HUDEP-2 (cell line): ENCODE data around the gene LRRC36.
"Not testable (repeated sequence)": the region's sequence is repeated elsewhere in the genome, so short reads cannot be mapped to it uniquely, and the experiment has no call there.

Source experiments
- DNase-seq, 76 experiments: peaks; one replicate each; lab custom pipeline; 2025; ENCODE audit not compliant: unreplicated experiment in 76 of 76; lab: John Stamatoyannopoulos, UW

Gene LRRC36

DNA sequence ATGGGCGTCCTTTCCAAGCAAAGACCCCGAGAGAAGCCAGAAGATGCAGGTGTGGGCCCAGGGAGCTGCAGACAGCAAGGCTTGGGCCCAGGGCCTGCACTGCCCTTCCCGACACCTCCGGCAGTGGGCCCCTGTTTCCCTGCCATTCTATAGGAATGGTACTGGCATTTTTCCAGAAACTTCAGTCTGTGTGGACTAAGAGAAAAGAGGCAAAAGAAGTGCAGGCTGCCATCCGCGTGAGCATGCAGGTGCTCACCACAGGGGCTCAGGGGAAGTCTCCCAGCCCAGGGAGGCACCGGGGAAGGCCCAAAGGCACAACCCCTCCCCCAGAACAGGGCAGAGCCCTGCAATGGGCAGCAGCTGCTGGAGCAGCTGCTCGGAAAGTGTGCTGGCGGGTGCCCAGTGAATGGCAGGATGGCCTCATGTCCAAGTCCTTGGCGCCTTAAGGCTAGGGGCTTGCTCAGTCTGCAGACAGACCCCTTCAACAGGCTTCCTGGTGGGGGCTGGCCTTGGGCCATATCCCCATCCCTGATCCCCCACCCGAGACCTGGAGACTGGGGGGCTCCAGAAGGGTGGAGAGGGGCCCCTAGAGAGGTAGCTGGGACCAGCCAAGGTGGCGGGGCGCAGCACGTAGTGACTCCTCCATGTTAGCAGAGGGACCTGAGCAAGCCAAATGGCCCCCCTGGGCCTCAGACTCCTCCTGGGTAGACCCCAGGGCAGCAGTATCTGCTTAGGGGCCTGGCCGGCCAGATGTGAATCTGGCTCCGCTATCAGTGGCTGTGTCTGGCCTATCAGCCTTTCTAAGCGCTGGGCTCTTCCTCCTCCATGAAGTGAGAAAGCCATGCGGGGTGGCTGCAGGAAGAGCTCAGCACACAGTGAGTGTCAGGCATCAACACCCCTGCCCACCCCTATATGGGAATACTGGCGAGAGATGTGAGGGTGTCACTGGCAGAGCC, 73.4 kb downstream of the LRRC36 start:
- DNase-seq: no peak

GRCh38 chr16:67400901-67401300, 74.3 kb downstream of the LRRC36 start:
- no peak for DNase-seq

- DNase-seq: no peak
Observed at GRCh38 chr16:67403976-67404555, 77.5 kb downstream of the LRRC36 start.

DNA sequence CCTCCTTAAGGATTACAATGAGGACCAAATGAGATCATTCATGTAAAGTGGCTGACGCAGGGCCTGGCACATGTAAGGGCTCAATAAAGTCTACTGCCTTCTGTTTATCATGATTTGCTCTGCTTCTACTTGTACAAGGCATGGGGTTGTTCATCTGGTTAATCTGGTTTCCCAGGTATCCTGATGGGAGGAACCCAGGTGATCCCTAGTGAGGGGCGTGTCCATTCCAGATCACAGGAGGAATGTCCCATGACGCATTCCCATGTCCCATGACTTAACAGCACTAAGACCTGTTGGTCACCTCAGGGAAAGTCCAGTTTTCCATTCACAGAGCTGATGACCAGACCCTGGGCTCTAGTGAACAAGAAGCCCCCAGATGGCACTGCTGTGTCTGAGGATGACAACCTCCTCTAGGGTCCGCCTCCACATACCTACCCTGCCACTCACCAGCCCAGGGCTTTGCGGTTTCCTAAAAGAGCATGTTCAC, 78.2 kb downstream of the LRRC36 start:
- DNase-seq: no peak

DNA sequence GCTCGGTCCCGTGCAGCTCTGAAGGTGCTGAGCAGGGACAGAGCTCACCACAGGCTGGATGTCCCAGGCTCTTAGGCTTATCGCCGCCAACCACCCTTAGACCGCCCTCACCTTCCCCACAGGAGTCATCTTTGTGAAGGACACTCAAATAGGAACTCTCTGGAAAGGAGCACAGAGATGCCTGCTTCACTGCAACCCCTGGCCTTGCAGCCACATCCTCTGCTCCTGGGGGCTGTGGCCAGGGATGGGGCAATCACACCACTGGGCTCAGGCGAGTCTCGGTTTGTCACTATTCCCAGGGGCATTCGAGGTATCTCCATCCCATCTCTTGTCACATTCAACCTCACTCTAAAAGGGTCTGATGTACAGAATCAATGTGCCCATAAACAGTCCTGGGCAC, 78.7 kb downstream of the LRRC36 start:
- DNase-seq: no peak

- no peak for DNase-seq
Observed at GRCh38 chr16:67406111-67406971, 79.7 kb downstream of the LRRC36 start.

- DNase-seq: no peak
Observed at GRCh38 chr16:67407176-67407787, 80.7 kb downstream of the LRRC36 start.

- no peak for DNase-seq
Observed at GRCh38 chr16:67407788-67408452, 81.3 kb downstream of the LRRC36 start.

GRCh38 chr16:67409631-67410030, 83.0 kb downstream of the LRRC36 start:
- no peak for DNase-seq

DNA sequence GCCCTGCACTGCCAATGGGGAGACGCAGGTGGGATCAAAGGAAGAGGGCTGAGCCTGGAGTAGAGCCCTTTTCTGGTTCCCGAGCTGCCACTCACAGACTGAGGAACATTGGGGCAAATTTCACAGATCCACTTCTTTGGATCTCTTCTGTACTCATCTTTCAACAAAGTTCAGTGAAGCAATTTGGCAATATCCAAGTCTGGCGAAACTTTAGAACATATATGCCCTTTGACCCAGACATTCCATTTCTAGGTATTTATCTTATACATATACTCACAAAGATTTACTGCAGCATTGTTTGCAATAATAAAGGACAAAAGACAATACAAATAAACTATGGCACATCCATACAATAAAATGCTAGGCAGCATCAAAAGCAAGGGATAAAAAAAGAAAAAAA, 84.7 kb downstream of the LRRC36 start:
- no peak for DNase-seq

DNA sequence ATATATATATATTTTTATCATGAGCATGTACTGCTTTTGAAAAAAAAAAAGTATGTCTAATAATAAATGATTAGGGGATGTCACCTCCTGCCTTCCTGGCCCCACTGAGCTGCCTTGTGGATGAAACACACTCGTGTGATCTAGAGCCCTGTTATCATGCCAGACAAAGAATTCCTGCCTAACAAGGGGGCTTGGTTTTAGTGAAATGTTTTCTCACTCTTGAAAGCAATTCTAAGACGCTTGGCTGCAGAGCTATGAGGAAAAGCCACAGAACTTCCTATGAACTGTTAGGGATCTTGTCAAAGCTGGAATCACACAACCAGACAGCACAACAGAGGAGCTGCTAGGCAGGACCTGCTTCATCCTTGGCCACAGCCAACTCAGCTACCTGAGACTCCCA, 85.7 kb downstream of the LRRC36 start:
- no peak for DNase-seq

DNA sequence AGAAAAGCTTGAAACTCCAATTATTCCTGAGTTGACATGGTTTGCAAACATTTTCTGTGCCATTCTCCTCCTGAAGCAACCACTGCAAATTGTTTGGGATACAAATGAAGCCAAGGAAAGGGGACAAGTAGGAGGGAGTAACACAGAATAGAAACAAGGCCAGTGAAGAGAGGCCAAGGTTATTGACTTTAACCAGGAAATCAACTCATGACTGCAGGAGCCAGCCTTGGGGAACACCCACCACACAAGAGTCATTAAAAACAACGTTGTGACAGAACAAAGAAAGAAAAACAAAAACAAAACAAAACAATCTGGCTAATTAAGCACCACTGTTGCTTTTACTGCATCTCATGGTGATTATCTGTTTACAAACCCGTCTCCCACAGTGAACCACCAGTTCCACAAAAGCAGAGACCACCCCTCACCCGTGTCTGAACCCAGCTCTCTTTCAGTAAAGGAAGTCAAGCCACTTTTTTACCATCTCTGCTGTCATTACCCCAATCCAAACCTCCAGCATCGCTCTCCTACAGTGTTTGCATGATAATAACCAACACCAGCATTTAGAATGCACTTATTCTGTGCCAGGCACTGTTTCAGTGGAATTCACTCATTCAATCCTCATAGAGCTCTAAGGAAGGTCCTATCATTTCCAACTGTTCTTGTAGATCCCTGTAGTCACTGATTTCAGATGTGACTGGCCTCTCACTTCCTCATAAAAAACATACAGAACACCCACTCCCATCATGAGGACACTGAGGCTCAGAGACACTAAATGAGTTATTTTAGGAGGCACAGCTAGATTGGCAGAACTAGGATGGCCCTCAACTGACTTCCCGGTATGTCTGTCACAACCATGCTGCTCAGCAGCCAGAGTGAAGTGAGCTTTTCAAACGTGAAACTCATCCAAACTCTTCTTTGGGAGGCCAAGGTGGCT, 87.6 kb downstream of the LRRC36 start:
- no peak for DNase-seq

GRCh38 chr16:67415421-67415820, 88.8 kb downstream of the LRRC36 start:
- DNase-seq: not testable (repeated sequence)

DNA sequence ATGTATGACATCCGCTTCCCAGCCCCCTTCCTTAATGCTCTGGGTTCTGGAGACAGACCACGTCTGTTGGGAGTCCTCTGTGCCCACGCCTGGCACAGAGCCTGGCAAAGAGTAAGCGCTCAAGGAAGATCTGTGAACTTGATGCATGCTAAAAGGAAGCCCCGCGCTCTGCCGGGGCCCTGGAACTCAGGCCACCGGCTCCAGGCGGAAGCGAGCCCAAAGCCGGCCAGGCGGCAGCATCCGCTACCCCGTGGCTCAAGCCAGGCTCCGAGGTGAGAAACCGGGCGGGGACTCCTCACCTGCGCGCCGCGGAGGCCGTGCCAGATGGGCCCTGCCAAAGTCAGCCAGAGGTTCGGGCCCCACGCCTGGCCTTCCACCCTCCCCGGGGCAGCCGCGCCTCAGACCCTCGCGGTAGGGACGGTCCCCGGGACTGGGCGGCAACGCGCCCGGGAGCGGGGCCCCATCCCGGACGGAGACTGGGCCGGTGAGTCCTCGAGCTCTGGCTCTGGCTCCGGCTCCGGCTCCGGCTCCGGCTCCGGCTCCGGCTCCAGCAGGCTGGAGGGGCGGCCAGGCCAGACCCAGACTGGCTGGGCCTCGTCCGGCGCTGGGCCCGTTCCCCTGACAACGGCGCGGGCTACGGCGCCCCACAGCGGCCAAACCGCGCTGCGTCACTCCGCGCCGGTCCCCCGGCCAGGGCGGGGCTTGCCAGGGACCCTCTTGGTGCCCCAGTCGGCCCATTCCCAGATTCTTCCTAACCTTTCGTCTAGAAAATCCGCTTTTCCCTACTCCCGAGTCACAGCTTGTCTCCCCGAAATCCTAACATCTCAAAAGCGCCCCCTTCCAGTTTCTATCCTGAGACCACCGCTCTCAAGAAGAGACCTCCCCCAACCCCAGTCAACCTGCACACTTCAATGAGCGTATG, 89.5 kb downstream of the LRRC36 start, which contains the start of gene ZDHHC1:
ZDHHC1 (minus strand) TSS at position 606 of the 922 bp plus-strand sequence. CDS start 8,702 bp downstream, outside the sequence.
- peak in 2 of 76 experiments; percentile 10 to 21 for DNase-seq

DNA sequence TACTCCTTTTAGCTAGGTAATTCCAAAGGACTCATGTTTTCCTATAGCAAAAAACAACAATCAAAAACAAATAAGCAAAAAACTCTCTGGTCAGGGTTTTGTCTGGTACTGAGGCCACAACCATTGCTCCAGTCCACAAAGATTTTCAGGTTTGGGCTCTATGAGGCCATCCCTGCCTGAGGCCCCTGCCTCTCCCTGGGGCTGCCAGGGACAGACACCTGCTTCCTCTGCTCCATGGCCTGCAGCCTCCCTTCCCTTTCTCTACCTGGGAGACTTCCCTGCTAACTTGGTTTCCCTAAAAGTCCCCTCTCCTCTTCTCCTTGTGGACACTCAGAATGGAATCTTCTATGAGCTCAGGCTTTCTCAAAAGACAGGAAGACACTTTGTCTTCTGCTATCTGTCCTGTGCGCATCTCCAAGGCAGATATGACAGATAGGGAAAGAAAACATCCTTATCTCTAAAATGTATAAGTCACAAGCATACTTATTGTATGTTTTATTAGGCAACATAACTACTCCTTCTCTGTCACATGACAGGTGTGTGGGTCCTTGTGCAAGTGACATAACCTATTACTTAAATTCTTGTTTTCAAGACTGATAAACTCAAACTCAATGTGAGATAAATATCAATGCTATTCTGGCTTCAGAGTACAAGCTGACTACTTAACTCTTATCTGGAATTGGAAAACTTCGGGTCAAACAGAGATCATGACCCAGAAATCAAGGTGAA, 90.9 kb downstream of the LRRC36 start:
- DNase-seq: no peak

DNA sequence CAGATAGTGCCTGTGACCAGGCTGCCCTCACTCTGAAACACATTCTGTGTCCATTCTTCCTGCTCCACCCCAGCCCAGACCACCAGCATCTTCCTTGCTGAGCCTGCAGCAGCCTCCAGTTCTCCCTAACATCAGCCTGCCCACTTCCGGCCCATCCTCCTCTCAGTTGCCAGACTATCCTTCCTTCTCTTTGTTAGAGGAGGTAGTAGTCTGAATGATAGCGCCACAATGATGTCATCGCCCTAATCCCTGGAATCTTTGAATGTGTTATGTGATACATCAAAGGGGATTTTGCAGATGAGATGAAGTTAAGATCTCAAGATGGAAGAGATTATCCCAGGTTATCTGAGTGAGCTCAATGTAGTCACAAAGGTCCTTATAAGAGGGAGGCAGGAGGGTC, 92.9 kb downstream of the LRRC36 start:
- DNase-seq: no peak

- no peak for DNase-seq
Observed at GRCh38 chr16:67419931-67420330, 93.3 kb downstream of the LRRC36 start.
